ENCODE results near the gene CD52. TPM values are rescaled to one million over a fixed set of nuclear protein-coding genes. Genes with fewer than 3 reads are reported as not detected.

Gene CD52
- total RNA-seq, 1 experiment from 2014 or later: not detected

GRCh38 chr1:26362331-26362730, 44.6 kb downstream of the CD52 start:
- BruUV-seq (replicated peaks): no TSS peak
- ChIA-PET CTCF (interaction anchor here (0.5 to 1.3 kb wide), 3 partner anchors 52 to 232 kb away, joined by 3 to 5 read pairs (median 4); no protein-coding TSS in a partner anchor), POLR2A (ENCODE audit: low non-redundant PET) (no interaction called here)
- no peaks in the 10 kb centered on the region for H3K9me3 ChIP-seq (ENCODE audit: low read depth, low read length, poor library complexity, severe bottlenecking)
- no peaks in the 10 kb centered on the region for H3K4me1 ChIP-seq (ENCODE audit: insufficient read depth, low read length, poor library complexity, severe bottlenecking)
- H3K27ac ChIP-seq (ENCODE audit: low read depth, low read length, poor library complexity, severe bottlenecking): no peak overlapping the region
- TF ChIP-seq, protein P1, sequence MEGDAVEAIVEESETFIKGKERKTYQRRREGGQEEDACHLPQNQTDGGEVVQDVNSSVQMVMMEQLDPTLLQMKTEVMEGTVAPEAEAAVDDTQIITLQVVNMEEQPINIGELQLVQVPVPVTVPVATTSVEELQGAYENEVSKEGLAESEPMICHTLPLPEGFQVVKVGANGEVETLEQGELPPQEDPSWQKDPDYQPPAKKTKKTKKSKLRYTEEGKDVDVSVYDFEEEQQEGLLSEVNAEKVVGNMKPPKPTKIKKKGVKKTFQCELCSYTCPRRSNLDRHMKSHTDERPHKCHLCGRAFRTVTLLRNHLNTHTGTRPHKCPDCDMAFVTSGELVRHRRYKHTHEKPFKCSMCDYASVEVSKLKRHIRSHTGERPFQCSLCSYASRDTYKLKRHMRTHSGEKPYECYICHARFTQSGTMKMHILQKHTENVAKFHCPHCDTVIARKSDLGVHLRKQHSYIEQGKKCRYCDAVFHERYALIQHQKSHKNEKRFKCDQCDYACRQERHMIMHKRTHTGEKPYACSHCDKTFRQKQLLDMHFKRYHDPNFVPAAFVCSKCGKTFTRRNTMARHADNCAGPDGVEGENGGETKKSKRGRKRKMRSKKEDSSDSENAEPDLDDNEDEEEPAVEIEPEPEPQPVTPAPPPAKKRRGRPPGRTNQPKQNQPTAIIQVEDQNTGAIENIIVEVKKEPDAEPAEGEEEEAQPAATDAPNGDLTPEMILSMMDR (conservative IDR thresholded peaks at IDR 0.05; ENCODE audit: low read depth, low read length): no peak
- TF ChIP-seq EZH2 (IDR thresholded peaks at IDR 0.05; ENCODE audit: borderline replicate concordance, low read depth, low read length, poor library complexity, severe bottlenecking): no peak
- no peaks in the 10 kb centered on the region for H3K36me3 ChIP-seq (ENCODE audit: insufficient read depth, low read length, poor library complexity, severe bottlenecking)
- no peak for DNase-seq (ENCODE audit: low spot score)
- H3K27me3 ChIP-seq (replicated peaks; ENCODE audit: insufficient read depth, low read depth, low read length, poor library complexity): peaks cover 29% of the 10 kb centered on the region
- H3K4me3 ChIP-seq (ENCODE audit: low read depth, low read length, poor library complexity, severe bottlenecking): no peak overlapping the region
- intact Hi-C loops (cut with micrococcal nuclease; ENCODE audit: unreplicated experiment): no loop called here

- no peak for TF ChIP-seq EZH2 (IDR thresholded peaks at IDR 0.05; ENCODE audit: borderline replicate concordance, low read depth, low read length, poor library complexity, severe bottlenecking)
- TF ChIP-seq, protein P1 (conservative IDR thresholded peaks at IDR 0.05; ENCODE audit: low read depth, low read length): peak; percentile 97
- ChIA-PET POLR2A (ENCODE audit: low non-redundant PET) (no interaction called here), CTCF (interaction anchor here (0.9 to 1.5 kb wide), 2 partner anchors 53 to 79 kb away, joined by 3 to 5 read pairs; no protein-coding TSS in a partner anchor)
- no peaks in the 10 kb centered on the region for H3K36me3 ChIP-seq (ENCODE audit: insufficient read depth, low read length, poor library complexity, severe bottlenecking)
- intact Hi-C loops (cut with micrococcal nuclease; ENCODE audit: unreplicated experiment): no loop called here
- H3K27ac ChIP-seq (ENCODE audit: low read depth, low read length, poor library complexity, severe bottlenecking): no peak overlapping the region
- H3K4me3 ChIP-seq (ENCODE audit: low read depth, low read length, poor library complexity, severe bottlenecking): no peak overlapping the region
- DNase-seq (ENCODE audit: low spot score): peak; percentile 84
- H3K9me3 ChIP-seq (ENCODE audit: low read depth, low read length, poor library complexity, severe bottlenecking): no peaks in the 10 kb centered on the region
- peaks cover 25% of the 10 kb centered on the region for H3K27me3 ChIP-seq (replicated peaks; ENCODE audit: insufficient read depth, low read depth, low read length, poor library complexity)
- H3K4me1 ChIP-seq (ENCODE audit: insufficient read depth, low read length, poor library complexity, severe bottlenecking): no peaks in the 10 kb centered on the region
- no TSS peak for BruUV-seq (replicated peaks)
Observed at GRCh38 chr1:26363549-26364448, 46.0 kb downstream of the CD52 start.

- TF ChIP-seq, protein P1 (conservative IDR thresholded peaks at IDR 0.05; ENCODE audit: low read depth, low read length): no peak
- no peak for TF ChIP-seq EZH2 (IDR thresholded peaks at IDR 0.05; ENCODE audit: borderline replicate concordance, low read depth, low read length, poor library complexity, severe bottlenecking)
- ChIA-PET POLR2A (ENCODE audit: low non-redundant PET) (no interaction called here), CTCF (interaction anchor here (1.5 kb wide), 1 partner anchor 52 kb away, joined by 5 read pairs; no protein-coding TSS in a partner anchor)
- H3K36me3 ChIP-seq (ENCODE audit: insufficient read depth, low read length, poor library complexity, severe bottlenecking): no peaks in the 10 kb centered on the region
- intact Hi-C loops (cut with micrococcal nuclease; ENCODE audit: unreplicated experiment): no loop called here
- H3K9me3 ChIP-seq (ENCODE audit: low read depth, low read length, poor library complexity, severe bottlenecking): no peaks in the 10 kb centered on the region
- no peak for DNase-seq (ENCODE audit: low spot score)
- H3K4me3 ChIP-seq (ENCODE audit: low read depth, low read length, poor library complexity, severe bottlenecking): no peak overlapping the region
- H3K4me1 ChIP-seq (ENCODE audit: insufficient read depth, low read length, poor library complexity, severe bottlenecking): no peaks in the 10 kb centered on the region
- no peak overlapping the region for H3K27ac ChIP-seq (ENCODE audit: low read depth, low read length, poor library complexity, severe bottlenecking)
- peaks cover 13% of the 10 kb centered on the region for H3K27me3 ChIP-seq (replicated peaks; ENCODE audit: insufficient read depth, low read depth, low read length, poor library complexity)
- no TSS peak for BruUV-seq (replicated peaks)
Observed at GRCh38 chr1:26364956-26365355, 47.2 kb downstream of the CD52 start.

All from A673 (cell line).